HG02938 (cell line): ENCODE measurements around the gene TCF7L2.
A peak's percentile ranks its signal among the peaks of the same experiment; 100 is the strongest.

ENCODE experiments used
- ATAC-seq: cut with Tn5 transposase; IDR thresholded peaks from one replicate; pipeline ENCODE4 v1.9.1; 2021; ENCODE audit warnings: mild to moderate bottlenecking, moderate library complexity; ENCODE audit not compliant: unreplicated experiment

The TCF7L2 gene

GRCh38 chr10:112963835-112964234 lies 13.8 kb downstream of the TCF7L2 start:
- ATAC-seq = no peak

GRCh38 chr10:112964482-112964881 lies 14.4 kb downstream of the TCF7L2 start:
- no peak for ATAC-seq

- no peak for ATAC-seq
Measured at GRCh38 chr10:112966194-112966855, 16.3 kb downstream of the TCF7L2 start.

GRCh38 chr10:112967200-112967599 lies 17.2 kb downstream of the TCF7L2 start:
- no peak for ATAC-seq

- ATAC-seq = no peak
Measured at GRCh38 chr10:112969131-112969530, 19.1 kb downstream of the TCF7L2 start.

- no peak for ATAC-seq
Measured at GRCh38 chr10:112969542-112969941, 19.5 kb downstream of the TCF7L2 start.

GRCh38 chr10:112970021-112970420 lies 20.0 kb downstream of the TCF7L2 start:
- no peak for ATAC-seq

GRCh38 chr10:112972606-112973005 lies 22.6 kb downstream of the TCF7L2 start:
- ATAC-seq = no peak

- ATAC-seq = no peak
Measured at GRCh38 chr10:112973046-112973445, 23.0 kb downstream of the TCF7L2 start.

- ATAC-seq = no peak
Measured at GRCh38 chr10:112973805-112974204, 23.8 kb downstream of the TCF7L2 start.

- no peak for ATAC-seq
Measured at GRCh38 chr10:112977426-112977898, 27.4 kb downstream of the TCF7L2 start.

- no peak for ATAC-seq
Measured at GRCh38 chr10:112979927-112980326, 29.9 kb downstream of the TCF7L2 start.

- ATAC-seq = no peak
Measured at GRCh38 chr10:112980937-112981336, 30.9 kb downstream of the TCF7L2 start.

GRCh38 chr10:112981553-112981952 lies 31.5 kb downstream of the TCF7L2 start:
- ATAC-seq = peak; percentile 97

- no peak for ATAC-seq
Measured at GRCh38 chr10:112983444-112984056, 33.5 kb downstream of the TCF7L2 start.

GRCh38 chr10:112984756-112985155 lies 34.7 kb downstream of the TCF7L2 start:
- ATAC-seq = no peak

GRCh38 chr10:112985690-112986543 lies 35.9 kb downstream of the TCF7L2 start:
- no peak for ATAC-seq

- no peak for ATAC-seq
Measured at GRCh38 chr10:112986544-112987190, 36.6 kb downstream of the TCF7L2 start.

- ATAC-seq = no peak
Measured at GRCh38 chr10:112988839-112989406, 38.9 kb downstream of the TCF7L2 start.

GRCh38 chr10:112989826-112990225 lies 39.8 kb downstream of the TCF7L2 start:
- no peak for ATAC-seq

- ATAC-seq = no peak
Measured at GRCh38 chr10:112990271-112990670, 40.2 kb downstream of the TCF7L2 start.
